Measurements from ENCODE around the gene NR5A1. TPM values are rescaled to one million over a fixed set of nuclear protein-coding genes. Genes with fewer than 3 reads are reported as not detected.

The NR5A1 gene
- total RNA-seq, 2 experiments from 2014 or later, result not detected

- no peaks in the 10 kb centered on the region for H3K36me3 Mint-ChIP-seq (ENCODE audit: low read depth)
- no peak for DNase-seq
- POLR2A ChIA-PET, result no interaction called here
- H3K9me3 Mint-ChIP-seq, result no peaks in the 10 kb centered on the region
- CTCF ChIA-PET, result no interaction called here
- H3K27ac Mint-ChIP-seq, result no peak overlapping the region
- no peaks in the 10 kb centered on the region for H3K4me1 Mint-ChIP-seq
- H3K4me3 Mint-ChIP-seq, result no peak overlapping the region
- H3K27me3 Mint-ChIP-seq, result peaks cover 24% of the 10 kb centered on the region
Observed at GRCh38 chr9:124439686-124440243, 67.4 kb downstream of the NR5A1 start.

GRCh38 chr9:124439086-124439485 is 68.1 kb downstream of the NR5A1 start:
- no peak for DNase-seq
- H3K4me3 Mint-ChIP-seq, result no peak overlapping the region
- CTCF ChIA-PET, result no interaction called here
- H3K4me1 Mint-ChIP-seq, result no peaks in the 10 kb centered on the region
- no peak overlapping the region for H3K27ac Mint-ChIP-seq
- no peaks in the 10 kb centered on the region for H3K36me3 Mint-ChIP-seq (ENCODE audit: low read depth)
- H3K9me3 Mint-ChIP-seq, result no peaks in the 10 kb centered on the region
- POLR2A ChIA-PET, result no interaction called here
- peaks cover 23% of the 10 kb centered on the region for H3K27me3 Mint-ChIP-seq

- H3K4me1 Mint-ChIP-seq, result no peaks in the 10 kb centered on the region
- H3K9me3 Mint-ChIP-seq, result no peaks in the 10 kb centered on the region
- H3K4me3 Mint-ChIP-seq, result no peak overlapping the region
- H3K27me3 Mint-ChIP-seq, result peaks cover 19% of the 10 kb centered on the region
- DNase-seq, result no peak
- POLR2A ChIA-PET, result interaction anchor here (0.6 kb wide), 1 partner anchor 98 kb away, joined by 3 read pairs; no protein-coding TSS in a partner anchor
- H3K27ac Mint-ChIP-seq, result no peak overlapping the region
- no peaks in the 10 kb centered on the region for H3K36me3 Mint-ChIP-seq (ENCODE audit: low read depth)
- CTCF ChIA-PET, result no interaction called here
Observed at GRCh38 chr9:124438091-124438490, 69.1 kb downstream of the NR5A1 start.

- no peaks in the 10 kb centered on the region for H3K4me1 Mint-ChIP-seq
- H3K27ac Mint-ChIP-seq, result no peak overlapping the region
- DNase-seq, result no peak
- H3K9me3 Mint-ChIP-seq, result no peaks in the 10 kb centered on the region
- H3K4me3 Mint-ChIP-seq, result no peak overlapping the region
- H3K36me3 Mint-ChIP-seq (ENCODE audit: low read depth), result no peaks in the 10 kb centered on the region
- ChIA-PET POLR2A (no interaction called here), CTCF (no interaction called here)
- peaks cover 19% of the 10 kb centered on the region for H3K27me3 Mint-ChIP-seq
Observed at GRCh38 chr9:124437086-124437485, 70.1 kb downstream of the NR5A1 start.

GRCh38 chr9:124436320-124436719 is 70.9 kb downstream of the NR5A1 start:
- H3K27me3 Mint-ChIP-seq, result peaks cover 13% of the 10 kb centered on the region
- H3K9me3 Mint-ChIP-seq, result no peaks in the 10 kb centered on the region
- H3K27ac Mint-ChIP-seq, result no peak overlapping the region
- ChIA-PET POLR2A (interaction anchor here (0.7 kb wide), 1 partner anchor 714 kb away, joined by 3 read pairs; no protein-coding TSS in a partner anchor), CTCF (interaction anchor here (0.6 to 0.7 kb wide), 2 partner anchors 17 to 26 kb away, joined by 3 to 8 read pairs; no protein-coding TSS in a partner anchor)
- no peak overlapping the region for H3K4me3 Mint-ChIP-seq
- no peak for DNase-seq
- no peaks in the 10 kb centered on the region for H3K36me3 Mint-ChIP-seq (ENCODE audit: low read depth)
- H3K4me1 Mint-ChIP-seq, result no peaks in the 10 kb centered on the region

Other genes starting within 250 kb of the NR5A1 start
- 10 to 100 TPM; 16.9 to 18.9 TPM for gene NEK6, start 249.4 kb downstream of the NR5A1 start, total RNA-seq
- gene PSMB7, start 92.0 kb downstream of the NR5A1 start, total RNA-seq, result 100 to 1,000 TPM; 113 to 120 TPM
- not detected for gene ADGRD2, start 56.9 kb downstream of the NR5A1 start, total RNA-seq

Data from activated CD4-positive, alpha-beta memory T cell treated with anti-CD3 and anti-CD28 coated beads, Interleukin-2, amount 10 ng/mL, durations not matched to agents 7 days and 5 days (primary cell).